ENCODE measurements around the gene PLK2. TPM values are rescaled to one million over a fixed set of nuclear protein-coding genes. Genes with fewer than 3 reads are reported as not detected.

PLK2 gene
- total and polyA plus RNA-seq, 2 of the 8 experiments (the other 6 are each of a cell fraction or from before 2014, with no cell fraction given) = 5.8 to 20.6 TPM

DNA sequence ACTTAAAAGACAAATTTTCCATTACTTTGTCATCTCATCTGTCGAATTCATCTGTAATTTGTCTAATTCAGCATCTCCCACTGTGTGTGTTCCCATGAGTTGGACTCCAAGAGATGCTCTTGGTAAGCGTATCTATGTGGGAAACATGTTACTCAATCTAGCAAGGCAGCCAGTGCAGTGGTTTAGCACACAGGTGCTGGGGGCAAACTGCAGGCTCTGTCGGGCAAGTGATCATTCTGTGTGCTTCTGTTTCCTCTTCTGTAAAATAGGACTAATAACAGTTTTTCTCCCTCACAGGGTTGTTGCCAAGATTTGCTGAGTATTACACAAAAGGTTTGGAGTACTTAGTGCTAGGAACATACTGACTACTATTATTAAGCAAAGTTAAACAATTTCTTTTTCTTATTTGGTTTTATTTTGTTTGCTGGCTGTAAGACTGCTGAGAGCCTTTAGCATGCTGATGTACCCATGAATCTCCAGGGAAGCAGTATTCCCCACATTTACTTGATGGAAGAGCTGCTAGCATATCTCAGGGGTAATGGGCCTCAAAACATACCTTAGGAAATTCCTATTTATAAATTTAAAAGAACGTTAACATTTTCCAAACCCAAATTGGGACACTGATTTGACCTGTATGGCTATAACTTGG lies 30.6 kb upstream of the PLK2 start:
- H2BK20ac ChIP-seq (ENCODE audit: low read length) = no peak overlapping the region
- H3K36me3 ChIP-seq (ENCODE audit: control insufficient read depth in 2 of 4, insufficient read depth in 4 of 4, low read length in 3 of 4) = no peaks in the 10 kb centered on the region
- POLR2A ChIA-PET (ENCODE audit: partially characterized antibody) = no interaction called here
- H4K91ac ChIP-seq (replicated peaks; ENCODE audit: insufficient read length, low read length) = no peak overlapping the region
- no peak overlapping the region for H2AK5ac ChIP-seq (ENCODE audit: low read depth, low read length)
- no peaks in the 10 kb centered on the region for H3K9me3 ChIP-seq (ENCODE audit: insufficient read depth in 2 of 2, low read depth in 1 of 2, low read length in 1 of 2)
- H4K20me1 ChIP-seq (replicated peaks in 1 of 2; ENCODE audit: control insufficient read depth in 1 of 2, insufficient read depth in 2 of 2, low read length in 2 of 2) = no peaks in the 10 kb centered on the region
- no peak overlapping the region for H2AFZ ChIP-seq (ENCODE audit: low read length)
- no peak overlapping the region for H3K56ac ChIP-seq (replicated peaks; ENCODE audit: insufficient read length, low read depth, low read length)
- no peaks in the 10 kb centered on the region for H3K23me2 ChIP-seq (ENCODE audit: low read depth, low read length)
- H3K79me2 ChIP-seq (ENCODE audit: control insufficient read depth in 1 of 2, insufficient read depth in 2 of 2, low read length in 2 of 2) = no peaks in the 10 kb centered on the region
- no peak overlapping the region for H3K27ac ChIP-seq (ENCODE audit: low read depth, low read length)
- H3K14ac ChIP-seq (ENCODE audit: insufficient read length) = no peak overlapping the region
- no peak overlapping the region for H3K9ac ChIP-seq (replicated peaks in 1 of 4; ENCODE audit: extremely low read depth in 1 of 4, low read depth in 3 of 4, low read length in 3 of 4)
- no peaks in the 10 kb centered on the region for H3K27me3 ChIP-seq (replicated peaks in 1 of 4; ENCODE audit: control insufficient read depth in 3 of 4, extremely low read depth in 1 of 4, insufficient read depth in 3 of 4, low read length in 3 of 4)
- H3K4me3 ChIP-seq (ENCODE audit: extremely low read depth in 1 of 4, insufficient read depth in 2 of 4, low read depth in 3 of 4, low read length in 4 of 4) = no peak overlapping the region
- no peak overlapping the region for H2BK12ac ChIP-seq (ENCODE audit: low read depth, low read length)
- H3K4me1 ChIP-seq (replicated peaks in 1 of 4; ENCODE audit: control insufficient read depth in 3 of 4, insufficient read depth in 4 of 4, low read length in 3 of 4) = peaks cover 2 to 11% (median 5%) of the 10 kb centered on the region in 4 experiments; a peak in 6 of 7 replicates
- H3K79me1 ChIP-seq (ENCODE audit: low read depth, low read length) = no peaks in the 10 kb centered on the region
- CTCF ChIA-PET (ENCODE audit: partially characterized antibody) = interaction anchor here (0.9 to 4.6 kb wide), 4 partner anchors 7 to 360 kb away, joined by 3 to 30 read pairs (median 5); no protein-coding TSS in a partner anchor
- no peak overlapping the region for H3K18ac ChIP-seq (ENCODE audit: extremely low read depth, low read length)
- H2BK120ac ChIP-seq (replicated peaks; ENCODE audit: low read depth, low read length) = no peak overlapping the region
- no peak overlapping the region for H2BK15ac ChIP-seq (ENCODE audit: low read length)
- no peak overlapping the region for H4K8ac ChIP-seq (ENCODE audit: extremely low read depth, insufficient read depth, low read length)
- WGBS, 2 experiments (ENCODE audit: extremely low coverage in 1 of 2, insufficient coverage in 1 of 2, insufficient read length in 1 of 2, insufficient replicate concordance in 2 of 2, low coverage in 1 of 2, low lambda C conversion rate in 2 of 2, missing lambda C conversion rate in 1 of 2) = 70% methylated on average over 4 of the region's 4 CpGs; no CpG with 5 or more reads in 1 of the 2 experiments
- FAIRE-seq (no peak), DNase-seq (ENCODE audit: low read depth in 1 of 2, low spot score in 2 of 2) (no peak)
- peak overlapping the region in 1 of 2 experiments; percentile 39; a peak in 1 of 4 replicates for H3K4me2 ChIP-seq (ENCODE audit: insufficient read depth in 1 of 2, low read depth in 2 of 2, low read length in 2 of 2)
- H3K23ac ChIP-seq (ENCODE audit: insufficient read length) = no peak overlapping the region
- no peak overlapping the region for H4K5ac ChIP-seq (ENCODE audit: insufficient read length, low read depth, low read length)
- H2BK5ac ChIP-seq (ENCODE audit: low read depth, low read length) = no peak overlapping the region
- H3K4ac ChIP-seq (replicated peaks; ENCODE audit: insufficient read length, low read depth, low read length) = no peak overlapping the region
- TF ChIP-seq KDM5A (IDR thresholded peaks at IDR 0.05; ENCODE audit: low read length) (no peak), ASH2L (IDR thresholded peaks at IDR 0.05; ENCODE audit: low read length) (no peak), KDM4A (IDR thresholded peaks at IDR 0.05; ENCODE audit: low read depth, low read length, severe bottlenecking) (no peak), ATF2 (IDR thresholded peaks at IDR 0.05; ENCODE audit: low read length) (no peak), SUZ12 (IDR thresholded peaks at IDR 0.05; ENCODE audit: low read length) (no peak), SP1 (IDR thresholded peaks at IDR 0.05; ENCODE audit: low read depth, low read length) (no peak), CBX5 (IDR thresholded peaks at IDR 0.05; ENCODE audit: low read depth, low read length) (no peak), BACH1 (IDR thresholded peaks at IDR 0.05; ENCODE audit: low read length) (no peak), TAF1 (IDR thresholded peaks at IDR 0.05; ENCODE audit: low read depth, low read length) (no peak), MAX (IDR thresholded peaks at IDR 0.05) (no peak)
- TF ChIP-seq, protein P1, sequence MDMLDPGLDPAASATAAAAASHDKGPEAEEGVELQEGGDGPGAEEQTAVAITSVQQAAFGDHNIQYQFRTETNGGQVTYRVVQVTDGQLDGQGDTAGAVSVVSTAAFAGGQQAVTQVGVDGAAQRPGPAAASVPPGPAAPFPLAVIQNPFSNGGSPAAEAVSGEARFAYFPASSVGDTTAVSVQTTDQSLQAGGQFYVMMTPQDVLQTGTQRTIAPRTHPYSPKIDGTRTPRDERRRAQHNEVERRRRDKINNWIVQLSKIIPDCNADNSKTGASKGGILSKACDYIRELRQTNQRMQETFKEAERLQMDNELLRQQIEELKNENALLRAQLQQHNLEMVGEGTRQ (IDR thresholded peaks at IDR 0.05; ENCODE audit: low read length) = no peak
